OCI-LY7 (cell line): Measurements from ENCODE around the gene UPF3A. TPM values are rescaled to one million over a fixed set of nuclear protein-coding genes. Genes with fewer than 3 reads are reported as not detected.
"Not testable (repeated sequence)": the region's sequence is repeated elsewhere in the genome, so short reads cannot be mapped to it uniquely, and the experiment has no call there.

Experiments used
- BruUV-seq: library from RNA; stranded (reverse); fragments of 400-500 nt; replicated peaks from 2 replicates; lab custom pipeline; 2021; lab: Mats Ljungman, UMichigan
- CTCF ChIA-PET: fragments of 300-600 bp; sonication (Branson Sonifier 250); formaldehyde crosslinking; loops from one replicate; lab custom pipeline; 2022; ENCODE audit warnings: antibody characterized with exemption; ENCODE audit not compliant: unreplicated experiment; lab: Charles Lee
- POLR2A ChIA-PET: fragments of 300-600 bp; sonication (Branson Sonifier 250); formaldehyde crosslinking; loops from one replicate; lab custom pipeline; 2022; ENCODE audit warnings: antibody characterized with exemption; lab: Charles Lee
- DNase-seq: peaks from one replicate; pipeline ENCODE4 v3.0.0-alpha.2; 2015; ENCODE audit warnings: low spot score
- H2AFZ ChIP-seq: fragments of 200-600 bp; sonication (generic), shearing (Covaris generic); 2 replicates; pipeline ENCODE4 v1.6.1; 2014; ENCODE audit warnings: mild to moderate bottlenecking, antibody characterized with exemption, low read length, moderate library complexity
- H3K27ac ChIP-seq: fragments of 200-600 bp; sonication (generic); 2 replicates; pipeline ENCODE4 v1.5.1; 2014; ENCODE audit warnings: mixed run types, low read depth, mild to moderate bottlenecking, moderate library complexity, low read length, inconsistent platforms; ENCODE audit not compliant: poor library complexity, severe bottlenecking
- H3K36me3 ChIP-seq: fragments of 200-600 bp; sonication (generic); 2 replicates; pipeline ENCODE4 v1.6.1; 2014; ENCODE audit warnings: mild to moderate bottlenecking, antibody characterized with exemption, low read length, moderate library complexity, mixed read lengths; ENCODE audit not compliant: insufficient read depth
- H3K4me1 ChIP-seq: fragments of 200-600 bp; sonication (generic); 2 replicates; pipeline ENCODE4 v1.5.1; 2014; ENCODE audit warnings: mild to moderate bottlenecking, low read length; ENCODE audit not compliant: insufficient read depth, poor library complexity, severe bottlenecking
- H3K4me2 ChIP-seq: fragments of 200-600 bp; sonication (generic); 2 replicates; pipeline ENCODE4 v1.6.1; 2014; ENCODE audit warnings: mild to moderate bottlenecking, low read length
- H3K4me3 ChIP-seq: fragments of 200-600 bp; sonication (generic); 2 replicates; pipeline ENCODE4 v1.5.1; 2014; ENCODE audit warnings: mild to moderate bottlenecking, low read depth, low read length; ENCODE audit not compliant: poor library complexity, severe bottlenecking
- H3K79me2 ChIP-seq: fragments of 200-600 bp; sonication (generic); 2 replicates; pipeline ENCODE4 v1.6.1; 2016; ENCODE audit warnings: low read depth, mild to moderate bottlenecking, low read length, moderate library complexity, mixed read lengths; ENCODE audit not compliant: insufficient read depth
- H3K9me2 ChIP-seq: fragments of 200-600 bp; sonication (generic); 2 replicates; pipeline ENCODE4 v1.6.1; 2016; ENCODE audit warnings: mild to moderate bottlenecking, low read length, mixed read lengths; ENCODE audit not compliant: insufficient read depth
- H3K9me3 ChIP-seq: fragments of 200-600 bp; sonication (generic); 2 replicates; pipeline ENCODE4 v1.6.1; 2014; ENCODE audit warnings: mild to moderate bottlenecking, mixed run types, low read length, mixed read lengths
- H4K20me1 ChIP-seq: fragments of 200-600 bp; sonication (generic); 2 replicates; pipeline ENCODE4 v1.6.1; 2014; ENCODE audit warnings: mild to moderate bottlenecking, antibody characterized with exemption, low read length, moderate library complexity, mixed read lengths; ENCODE audit not compliant: insufficient read depth
- EZH2phosphoT487 ChIP-seq: fragments of 200-600 bp; sonication (generic); IDR thresholded peaks from 2 replicates; pipeline ENCODE4 v1.6.1; 2018; ENCODE audit warnings: low read depth, borderline replicate concordance, mild to moderate bottlenecking, mixed run types, antibody characterized with exemption, low read length, moderate library complexity, mixed read lengths
- intact Hi-C: fragments of 100-400 bp; cut with micrococcal nuclease; formaldehyde crosslinking; loops from one replicate; pipeline ENCODE4 v1.10.0; 2022; ENCODE audit not compliant: unreplicated experiment
- total RNA-seq, 2 experiments: library from RNA; depleted of rRNA in 1 of 2; stranded (reverse); fragments of >200 nt in 1 of 2; shearing (Covaris generic) in 1 of 2; gene quantifications; 2 replicates each; pipeline ENCODE4 v1.2.3, GENCODE V29; 2014 to 2022
- TF ChIP-seq, protein P1 (sequence below): fragments of 200-600 bp; sonication (generic); conservative IDR thresholded peaks from 2 replicates; pipeline ENCODE4 v1.5.1; 2014; ENCODE audit warnings: mild to moderate bottlenecking, antibody characterized with exemption, low read length, moderate library complexity, mixed read lengths

The UPF3A gene
- total RNA-seq, 2 experiments from 2014 or later: 27.8 to 55.4 TPM

DNA sequence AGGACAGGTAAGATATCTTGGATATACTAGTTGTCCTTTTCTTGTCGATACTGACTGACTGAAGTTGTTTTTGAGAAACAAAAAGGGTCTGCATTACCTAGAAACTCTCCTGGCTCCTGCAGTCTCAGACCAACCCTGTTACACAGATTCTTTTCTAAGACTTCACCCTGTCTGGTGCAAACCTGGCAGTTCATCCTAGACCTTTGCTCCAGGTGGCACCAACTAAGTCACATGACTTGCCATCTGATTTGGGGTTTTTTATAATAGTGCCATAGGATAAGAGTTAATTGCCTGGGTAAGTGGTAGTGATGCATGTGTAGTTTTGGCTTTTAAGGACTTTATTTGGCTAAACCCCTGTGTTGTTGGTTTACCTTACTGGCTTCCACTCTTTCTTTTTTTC is 47.2 kb downstream of the UPF3A start:
- H2AFZ ChIP-seq: no peak overlapping the region
- no peaks in the 10 kb centered on the region for H3K9me3 ChIP-seq
- POLR2A ChIA-PET: no interaction called here
- no peaks in the 10 kb centered on the region for H4K20me1 ChIP-seq
- H3K9me2 ChIP-seq: no peaks in the 10 kb centered on the region
- BruUV-seq: no TSS peak
- intact Hi-C loops: no loop called here
- no peak overlapping the region for H3K4me3 ChIP-seq
- H3K4me1 ChIP-seq: peaks cover 12% of the 10 kb centered on the region
- CTCF ChIA-PET: no interaction called here
- H3K79me2 ChIP-seq: peaks cover 38% of the 10 kb centered on the region; the same call in 1 of the 2 replicates
- H3K36me3 ChIP-seq: peaks cover 57% of the 10 kb centered on the region
- no peak for DNase-seq
- TF ChIP-seq, protein P1, sequence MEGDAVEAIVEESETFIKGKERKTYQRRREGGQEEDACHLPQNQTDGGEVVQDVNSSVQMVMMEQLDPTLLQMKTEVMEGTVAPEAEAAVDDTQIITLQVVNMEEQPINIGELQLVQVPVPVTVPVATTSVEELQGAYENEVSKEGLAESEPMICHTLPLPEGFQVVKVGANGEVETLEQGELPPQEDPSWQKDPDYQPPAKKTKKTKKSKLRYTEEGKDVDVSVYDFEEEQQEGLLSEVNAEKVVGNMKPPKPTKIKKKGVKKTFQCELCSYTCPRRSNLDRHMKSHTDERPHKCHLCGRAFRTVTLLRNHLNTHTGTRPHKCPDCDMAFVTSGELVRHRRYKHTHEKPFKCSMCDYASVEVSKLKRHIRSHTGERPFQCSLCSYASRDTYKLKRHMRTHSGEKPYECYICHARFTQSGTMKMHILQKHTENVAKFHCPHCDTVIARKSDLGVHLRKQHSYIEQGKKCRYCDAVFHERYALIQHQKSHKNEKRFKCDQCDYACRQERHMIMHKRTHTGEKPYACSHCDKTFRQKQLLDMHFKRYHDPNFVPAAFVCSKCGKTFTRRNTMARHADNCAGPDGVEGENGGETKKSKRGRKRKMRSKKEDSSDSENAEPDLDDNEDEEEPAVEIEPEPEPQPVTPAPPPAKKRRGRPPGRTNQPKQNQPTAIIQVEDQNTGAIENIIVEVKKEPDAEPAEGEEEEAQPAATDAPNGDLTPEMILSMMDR: no peak
- no peak for TF ChIP-seq EZH2phosphoT487
- no peak overlapping the region for H3K27ac ChIP-seq
- no peak overlapping the region for H3K4me2 ChIP-seq

DNA sequence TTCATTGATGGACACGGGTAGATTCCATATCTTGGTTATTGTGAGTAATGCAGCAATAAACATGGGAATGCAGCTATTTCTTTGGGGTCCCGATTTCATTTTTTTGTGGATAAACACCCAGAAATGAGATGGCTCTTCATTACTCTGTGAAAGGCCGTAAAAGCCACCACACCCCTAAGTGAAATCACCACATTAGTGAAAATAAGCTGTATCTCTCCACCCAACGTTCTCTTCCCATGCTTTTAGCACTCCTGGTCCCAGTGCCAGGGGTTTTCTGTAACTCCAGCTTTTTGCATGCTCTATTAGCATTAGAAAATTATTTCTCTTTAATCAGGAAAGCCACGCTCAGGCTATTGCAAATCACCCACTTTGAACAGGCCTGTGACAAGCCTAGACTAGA is 48.7 kb downstream of the UPF3A start:
- Histone ChIP-seq H3K4me1 (peaks cover 24% of the 10 kb centered on the region), H2AFZ (no peak overlapping the region), H3K4me3 (no peak overlapping the region), H3K9me3 (no peaks in the 10 kb centered on the region), H3K4me2 (no peak overlapping the region), H4K20me1 (no peaks in the 10 kb centered on the region), H3K79me2 (peaks cover 24% of the 10 kb centered on the region; the same call in 1 of the 2 replicates), H3K9me2 (no peaks in the 10 kb centered on the region), H3K27ac (no peak overlapping the region), H3K36me3 (peaks cover 42% of the 10 kb centered on the region)
- ChIA-PET CTCF (no interaction called here), POLR2A (no interaction called here)
- intact Hi-C loops: no loop called here
- BruUV-seq: no TSS peak
- no peak for DNase-seq
- TF ChIP-seq, protein P1: no peak
- no peak for TF ChIP-seq EZH2phosphoT487

DNA sequence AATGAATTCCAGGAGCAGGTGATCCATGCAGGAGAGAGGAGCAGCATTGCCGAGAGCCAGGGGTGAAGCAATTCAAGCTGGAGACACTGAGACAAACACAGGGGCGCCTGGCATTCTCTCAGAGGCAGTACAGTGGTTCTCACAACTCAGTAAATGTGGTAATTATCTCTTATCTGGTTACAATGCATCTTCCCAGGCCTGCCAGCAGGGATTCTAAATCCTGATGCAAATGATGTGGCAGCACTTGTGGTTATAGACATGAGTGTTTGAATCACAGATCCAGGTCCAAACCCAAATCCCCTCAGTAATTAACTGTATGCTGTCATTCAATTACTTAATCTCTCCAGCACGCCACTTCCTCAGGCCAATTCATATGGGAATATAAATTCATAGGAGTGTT is 52.5 kb downstream of the UPF3A start:
- H3K9me2 ChIP-seq, H3K36me3 ChIP-seq, H4K20me1 ChIP-seq, intact Hi-C loops, H3K79me2 ChIP-seq, H3K9me3 ChIP-seq, BruUV-seq, CTCF ChIA-PET: not testable (repeated sequence)
- Histone ChIP-seq H3K4me3 (peak overlapping the region; percentile 46), H3K4me1 (peaks cover 33% of the 10 kb centered on the region), H3K4me2 (peak overlapping the region; percentile 76), H3K27ac (peak overlapping the region; percentile 85), H2AFZ (peak overlapping the region; percentile 32; the same call in 1 of the 2 replicates)
- peak; percentile 24 for DNase-seq
- POLR2A ChIA-PET: interaction anchor here (0.7 to 2.3 kb wide), 3 partner anchors 19 to 147 kb away, joined by 3 to 7 read pairs (median 4); partner anchors contain the start of gene CHAMP1
